GM19023 (cell line): ENCODE data around the gene C1QTNF5.

ENCODE experiments used
- ATAC-seq: cut with Tn5 transposase; IDR thresholded peaks from one replicate; pipeline ENCODE4 v1.9.1; 2021; ENCODE audit warnings: mild to moderate bottlenecking, moderate library complexity; ENCODE audit not compliant: unreplicated experiment

The C1QTNF5 gene

DNA sequence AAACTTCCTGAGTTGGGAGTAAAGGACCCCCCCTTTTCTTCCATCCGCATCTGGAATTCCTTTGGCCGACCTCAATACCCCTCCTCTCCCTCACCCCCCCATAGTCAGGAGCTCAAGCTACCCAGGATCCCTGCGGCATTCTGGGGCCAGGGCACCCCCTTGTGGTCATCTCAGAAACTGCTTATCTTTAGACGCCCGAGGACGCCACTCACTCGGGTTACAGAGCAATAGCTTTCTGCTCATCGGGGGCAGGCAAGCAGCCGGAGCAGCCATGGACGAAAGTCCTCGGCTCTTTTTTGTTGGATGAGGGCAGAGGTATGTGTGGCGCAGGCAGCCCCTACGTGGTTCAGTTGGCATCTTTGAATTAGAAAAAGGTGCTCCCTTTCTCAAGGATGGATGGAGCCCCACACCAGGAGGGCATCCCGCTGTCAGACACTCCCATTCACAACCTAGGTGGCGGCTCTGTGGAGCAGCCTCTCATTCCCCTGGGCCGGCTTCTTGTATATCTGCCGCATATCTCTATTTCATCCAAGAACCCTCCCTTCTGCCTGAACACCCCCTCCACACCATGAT is 2.3 kb downstream of the C1QTNF5 start:
- ATAC-seq = no peak

DNA sequence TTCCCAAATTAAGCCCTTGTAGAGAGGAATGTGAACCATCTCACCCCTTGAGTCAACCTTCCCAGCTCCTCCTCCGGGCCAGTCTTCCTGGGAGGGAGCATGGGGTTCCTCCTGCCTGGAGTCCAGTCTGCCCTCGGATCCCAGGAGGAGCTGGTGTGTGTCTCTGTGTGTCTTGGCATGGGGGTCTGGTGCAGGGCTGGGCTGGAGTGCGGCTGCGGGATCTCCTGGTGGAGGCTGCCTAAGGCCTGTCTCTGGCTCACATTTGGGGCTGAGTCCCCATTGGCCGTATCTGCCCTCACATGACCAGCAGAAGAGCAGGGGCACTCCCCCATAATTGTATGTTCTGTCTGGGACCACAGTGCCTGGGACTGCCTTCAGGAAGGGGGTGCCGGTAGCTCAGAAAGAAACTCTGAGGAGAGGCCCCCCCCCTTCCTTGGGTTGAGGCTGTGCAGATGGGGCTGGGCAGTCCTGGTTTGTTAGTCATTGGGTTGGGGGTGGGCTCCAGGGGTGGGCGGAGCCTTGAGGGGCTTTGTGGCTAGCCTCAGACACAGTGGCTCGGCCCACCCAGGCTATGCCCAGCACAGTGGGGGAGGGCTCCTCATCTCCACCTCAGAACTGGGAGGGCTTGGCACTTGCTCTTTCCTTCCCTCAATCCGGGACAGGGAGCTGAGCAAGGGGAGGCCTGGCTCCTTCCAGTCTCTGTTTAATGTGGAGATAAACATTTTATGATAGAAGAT is 2.9 kb downstream of the C1QTNF5 start:
- ATAC-seq = no peak

DNA sequence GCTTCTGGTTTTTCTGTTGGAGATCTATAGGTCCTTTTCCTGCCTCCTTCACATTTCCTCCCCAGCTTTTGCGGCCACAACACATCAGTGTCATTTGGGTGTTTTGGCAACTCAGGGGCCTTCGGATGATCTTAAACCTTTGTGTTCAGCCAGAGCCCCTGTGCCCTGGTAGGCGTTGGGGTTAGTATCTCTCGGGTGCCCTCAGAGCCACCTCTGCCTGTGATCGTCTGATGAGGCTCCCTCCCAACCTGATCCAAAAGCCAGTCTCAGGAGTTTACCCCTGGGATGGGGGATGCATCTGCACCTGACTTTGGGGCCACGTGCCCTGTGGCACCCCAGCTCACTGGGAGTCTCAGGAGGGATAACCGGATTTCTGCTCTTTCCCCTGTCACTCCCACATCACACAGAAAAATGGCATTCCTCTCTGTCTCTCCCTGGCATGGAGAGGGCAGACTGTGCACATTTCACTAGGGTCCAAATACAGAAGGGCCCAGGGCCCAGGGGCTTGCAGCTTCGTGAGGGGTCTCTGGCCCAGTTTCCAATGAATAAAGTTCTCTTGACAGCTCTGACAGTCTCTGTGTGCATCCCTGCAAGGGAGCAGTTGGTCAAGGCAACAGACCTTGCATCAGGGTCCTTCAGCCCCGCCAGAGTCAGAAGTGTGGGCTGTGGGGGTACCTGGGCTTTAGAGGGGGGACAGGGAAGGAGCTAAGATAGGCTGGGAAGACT is 3.8 kb downstream of the C1QTNF5 start:
- no peak for ATAC-seq

DNA sequence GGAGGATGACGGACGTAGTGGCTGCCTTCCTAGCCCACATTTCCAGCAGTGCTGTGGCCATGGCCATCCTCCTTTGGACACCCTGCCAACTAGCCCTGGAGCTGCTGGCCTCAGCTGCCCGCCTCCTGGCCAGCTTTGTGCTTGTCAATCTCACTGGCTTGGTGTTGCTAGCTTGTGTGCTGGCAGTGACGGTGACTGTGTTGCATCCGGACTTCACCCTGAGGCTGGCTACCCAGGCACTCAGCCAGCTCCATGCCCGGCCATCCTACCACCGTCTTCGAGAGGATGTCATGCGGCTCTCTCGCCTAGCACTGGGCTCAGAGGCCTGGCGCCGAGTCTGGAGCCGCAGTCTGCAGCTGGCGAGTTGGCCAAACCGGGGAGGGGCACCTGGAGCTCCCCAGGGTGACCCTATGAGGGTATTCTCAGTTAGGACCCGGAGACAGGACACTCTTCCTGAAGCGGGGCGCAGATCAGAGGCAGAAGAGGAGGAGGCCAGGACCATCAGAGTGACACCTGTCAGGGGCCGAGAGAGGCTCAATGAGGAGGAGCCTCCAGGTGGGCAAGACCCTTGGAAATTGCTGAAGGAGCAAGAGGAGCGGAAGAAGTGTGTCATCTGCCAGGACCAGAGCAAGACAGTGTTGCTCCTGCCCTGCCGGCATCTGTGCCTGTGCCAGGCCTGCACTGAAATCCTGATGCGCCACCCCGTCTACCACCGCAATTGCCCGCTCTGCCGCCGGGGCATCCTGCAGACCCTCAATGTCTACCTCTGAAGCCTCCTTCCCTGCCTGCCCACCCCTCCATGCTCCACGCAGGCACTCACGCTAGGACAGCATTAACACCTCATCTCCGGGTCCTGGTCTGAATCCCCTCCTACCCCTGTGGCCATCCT is 4.8 kb downstream of the C1QTNF5 start:
- ATAC-seq = no peak

DNA sequence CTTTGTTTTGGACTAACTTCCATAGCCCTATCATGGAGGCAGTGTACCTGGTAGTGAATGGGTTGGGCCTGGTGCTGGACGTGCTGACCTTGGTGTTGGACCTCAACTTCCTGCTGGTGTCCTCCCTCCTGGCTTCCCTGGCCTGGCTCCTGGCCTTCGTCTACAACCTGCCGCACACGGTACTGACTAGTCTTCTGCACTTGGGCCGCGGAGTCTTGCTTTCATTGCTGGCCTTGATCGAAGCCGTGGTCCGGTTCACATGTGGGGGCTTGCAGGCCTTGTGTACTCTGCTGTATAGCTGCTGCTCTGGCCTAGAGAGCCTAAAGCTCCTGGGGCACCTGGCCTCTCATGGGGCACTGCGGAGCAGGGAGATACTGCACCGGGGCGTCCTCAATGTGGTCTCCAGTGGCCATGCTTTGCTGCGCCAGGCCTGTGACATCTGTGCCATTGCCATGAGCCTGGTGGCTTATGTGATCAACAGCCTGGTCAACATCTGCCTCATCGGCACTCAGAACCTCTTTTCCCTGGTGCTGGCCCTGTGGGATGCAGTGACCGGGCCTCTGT is 5.5 kb downstream of the C1QTNF5 start:
- ATAC-seq = no peak

DNA sequence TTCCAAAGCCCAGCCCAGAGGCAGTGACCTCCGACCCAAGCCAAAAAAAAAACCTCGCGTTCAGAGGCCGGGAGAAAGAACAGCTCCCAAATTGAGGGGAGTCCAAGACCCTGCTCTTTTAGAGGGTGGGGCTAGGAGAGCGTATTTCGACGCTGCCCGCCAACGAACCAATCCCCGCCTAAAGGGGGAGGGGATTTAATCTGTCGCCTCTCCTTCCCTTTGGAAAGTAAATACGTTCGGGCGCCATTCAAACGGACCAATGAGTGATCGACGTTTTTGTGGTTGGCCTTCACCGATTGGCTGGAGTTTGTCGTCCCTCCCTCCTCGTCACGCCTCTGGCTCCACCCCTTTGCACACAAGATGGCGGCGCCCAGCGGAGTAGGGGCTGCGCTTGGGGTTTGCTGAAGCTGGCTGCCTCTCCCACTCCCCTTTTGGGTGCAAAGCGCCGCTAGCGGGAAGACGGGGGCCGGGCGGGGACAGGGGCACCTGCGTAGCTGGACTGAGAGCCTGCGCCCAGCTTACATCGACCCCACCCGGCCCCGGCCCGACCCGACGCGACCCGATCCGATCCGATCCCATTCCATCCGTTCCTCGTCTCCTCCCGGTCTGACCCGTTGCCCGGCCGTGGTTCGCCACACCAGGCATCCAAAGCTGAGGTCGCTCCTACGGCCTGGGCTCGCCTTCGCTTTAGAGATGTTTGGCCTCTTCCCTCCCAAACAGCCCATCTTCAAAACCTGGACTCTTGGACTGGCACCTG is 6.3 kb downstream of the C1QTNF5 start, which contains the start of gene RNF26:
TSS of gene RNF26 (plus strand) at position 354 of the 757 bp plus-strand sequence. CDS start 596 bp downstream, outside the sequence.
- ATAC-seq = peak; percentile 92

DNA sequence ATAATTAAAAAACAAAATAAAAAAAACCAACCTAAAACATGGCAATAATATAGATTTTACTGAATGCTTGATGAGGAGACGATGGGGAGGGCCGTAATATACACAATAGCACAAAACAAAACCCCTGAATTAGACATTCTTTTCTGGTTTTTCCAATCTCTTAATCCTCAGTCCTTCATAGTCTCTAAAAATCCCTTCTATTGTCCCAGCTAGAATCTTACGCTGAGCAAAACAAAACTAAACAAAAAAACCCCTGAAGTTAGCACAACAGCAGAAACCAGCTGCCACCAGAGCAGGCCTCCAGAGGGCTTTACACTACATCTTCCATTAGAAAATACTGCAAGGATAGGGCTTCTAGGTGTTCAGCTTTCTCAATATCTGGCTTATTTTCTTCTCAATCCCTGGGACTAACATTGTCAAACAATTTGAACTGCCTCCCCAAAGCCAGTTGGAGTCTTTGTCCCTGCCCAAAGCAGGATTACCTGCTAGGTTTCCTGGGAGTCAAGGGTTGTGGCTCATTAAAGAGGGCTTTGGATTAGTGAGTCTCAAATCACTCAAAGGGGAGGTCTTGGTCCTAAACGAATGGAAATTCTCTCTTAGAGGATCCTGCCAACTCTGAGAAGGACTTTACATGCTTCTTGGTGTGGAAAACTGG is 8.4 kb downstream of the C1QTNF5 start:
- ATAC-seq = no peak

DNA sequence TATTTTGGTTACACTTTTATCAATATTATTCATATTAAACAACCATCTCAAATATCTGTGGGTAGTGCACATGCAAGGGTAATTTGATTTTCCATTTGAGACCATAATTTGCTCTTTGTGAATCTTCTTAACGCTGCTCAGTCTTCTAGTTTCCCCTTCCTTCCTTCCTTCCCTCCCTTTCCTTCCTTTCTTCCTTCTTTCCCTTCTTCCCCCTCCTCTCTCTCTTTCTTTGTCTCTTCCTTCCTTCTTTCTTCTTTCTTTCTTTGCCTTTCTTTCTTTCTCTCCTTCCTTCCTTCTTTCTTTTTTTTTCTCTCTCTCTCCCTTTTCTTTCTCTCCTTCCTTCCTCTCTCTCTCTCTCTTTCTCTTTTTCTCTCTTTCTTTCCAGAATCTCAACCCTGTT is 10.4 kb downstream of the C1QTNF5 start:
- ATAC-seq = no peak

DNA sequence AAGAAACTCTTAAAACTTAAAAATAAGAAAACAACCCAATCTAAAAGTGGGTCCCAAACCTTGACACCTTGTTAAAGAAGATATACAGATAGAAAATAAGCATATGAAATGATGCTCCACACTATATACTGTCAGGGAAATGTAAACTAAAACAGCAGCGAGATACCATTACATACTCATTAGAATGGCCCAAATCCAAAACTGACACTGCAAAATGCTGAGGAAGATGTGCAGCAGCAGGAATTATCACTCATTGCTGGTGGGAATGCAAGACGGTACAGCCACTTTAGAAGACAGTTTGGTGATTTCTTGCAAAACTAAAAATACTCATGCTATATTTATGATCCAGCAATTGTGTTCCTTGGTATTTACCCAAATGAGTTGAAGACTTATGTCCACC is 11.4 kb downstream of the C1QTNF5 start:
- ATAC-seq = no peak

DNA sequence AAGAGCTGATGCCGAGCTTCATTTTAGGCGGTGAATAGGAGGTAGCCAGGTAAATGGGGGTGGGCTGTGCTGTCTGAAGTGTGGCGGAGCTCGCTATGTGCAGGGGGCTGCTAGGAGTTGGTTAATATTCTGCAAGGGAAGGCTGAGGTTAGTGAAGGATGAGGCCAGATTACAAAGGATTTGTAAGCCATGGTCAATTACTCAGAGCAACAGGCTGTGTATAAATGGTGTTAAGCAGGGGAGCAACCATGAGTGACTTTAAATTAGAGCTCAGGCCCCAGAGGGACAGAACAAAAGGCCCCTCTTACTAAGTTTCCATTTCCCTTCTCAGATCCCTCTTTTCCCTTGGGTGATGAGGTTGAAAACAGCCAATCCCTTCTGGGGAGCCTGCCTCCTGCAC is 16.5 kb downstream of the C1QTNF5 start:
- ATAC-seq = no peak

DNA sequence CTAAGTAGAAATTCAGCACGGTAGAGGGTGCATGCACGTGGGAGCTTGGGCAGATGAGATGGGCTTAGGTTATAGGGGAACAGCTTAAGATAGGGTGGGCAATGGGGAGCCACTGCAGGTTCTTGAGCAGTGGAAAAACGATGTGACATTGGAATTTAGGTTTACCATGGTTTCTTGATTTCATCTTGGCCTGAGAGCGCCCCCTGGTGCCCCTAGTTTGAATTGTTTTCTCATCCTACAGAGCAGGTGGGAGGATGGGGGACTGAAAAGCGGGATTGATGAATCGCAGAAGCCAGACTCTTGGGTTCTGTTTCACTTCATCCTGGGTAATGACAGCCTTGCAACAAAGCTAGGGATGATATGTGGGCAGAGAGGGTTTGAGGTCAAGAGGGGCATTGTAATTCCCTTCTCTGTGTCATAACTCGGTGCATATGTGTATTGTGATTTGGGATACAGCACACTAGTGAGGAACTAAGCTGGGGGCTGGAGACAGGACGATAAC is 17.1 kb downstream of the C1QTNF5 start:
- ATAC-seq = no peak

DNA sequence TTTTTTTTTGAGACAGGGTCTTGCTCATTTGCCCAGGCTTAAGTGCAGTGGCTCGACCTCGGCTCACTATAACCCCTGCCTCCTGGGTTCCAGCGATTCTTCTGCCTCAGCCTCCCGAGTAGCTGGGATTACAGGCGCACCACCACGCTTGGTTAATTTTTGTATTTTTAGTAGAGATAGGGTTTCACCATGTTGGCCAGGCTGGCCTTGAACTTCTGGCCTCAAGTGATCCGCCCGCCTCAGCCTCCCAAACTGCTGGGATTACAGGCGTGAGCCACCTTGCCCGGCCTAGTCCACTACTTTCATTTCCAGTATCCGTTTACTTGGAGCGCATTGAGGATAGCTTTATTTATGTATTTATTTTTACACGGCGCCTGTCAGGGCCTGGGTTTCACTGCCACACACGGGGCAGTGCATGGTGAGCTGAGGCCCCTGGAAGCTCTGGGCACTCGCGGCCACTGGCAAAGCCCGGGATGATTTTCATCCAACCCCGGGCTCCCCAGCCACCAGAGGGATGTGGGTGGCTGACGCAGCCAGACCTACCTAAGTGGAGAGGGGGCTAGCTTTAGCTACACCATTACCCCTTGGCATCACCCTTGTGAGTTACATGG is 17.7 kb downstream of the C1QTNF5 start:
- no peak for ATAC-seq

DNA sequence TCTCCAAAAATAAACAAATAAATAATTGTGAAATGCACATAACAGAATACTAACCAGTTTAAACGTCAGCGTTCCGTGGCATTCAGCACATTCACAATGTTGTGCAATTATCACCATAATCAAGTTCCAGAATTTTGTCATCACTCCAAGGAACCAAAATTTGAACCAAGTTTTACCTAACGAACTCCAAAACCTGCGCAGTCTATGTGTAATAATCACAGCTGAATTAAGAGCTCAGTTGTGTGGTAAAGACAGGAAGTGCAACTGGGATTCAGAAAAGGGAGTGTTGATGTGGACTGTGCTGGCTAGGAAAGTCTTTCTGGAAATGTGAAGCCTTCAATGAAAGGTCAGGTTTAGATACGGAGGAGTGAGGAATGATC is 18.3 kb downstream of the C1QTNF5 start:
- no peak for ATAC-seq

DNA sequence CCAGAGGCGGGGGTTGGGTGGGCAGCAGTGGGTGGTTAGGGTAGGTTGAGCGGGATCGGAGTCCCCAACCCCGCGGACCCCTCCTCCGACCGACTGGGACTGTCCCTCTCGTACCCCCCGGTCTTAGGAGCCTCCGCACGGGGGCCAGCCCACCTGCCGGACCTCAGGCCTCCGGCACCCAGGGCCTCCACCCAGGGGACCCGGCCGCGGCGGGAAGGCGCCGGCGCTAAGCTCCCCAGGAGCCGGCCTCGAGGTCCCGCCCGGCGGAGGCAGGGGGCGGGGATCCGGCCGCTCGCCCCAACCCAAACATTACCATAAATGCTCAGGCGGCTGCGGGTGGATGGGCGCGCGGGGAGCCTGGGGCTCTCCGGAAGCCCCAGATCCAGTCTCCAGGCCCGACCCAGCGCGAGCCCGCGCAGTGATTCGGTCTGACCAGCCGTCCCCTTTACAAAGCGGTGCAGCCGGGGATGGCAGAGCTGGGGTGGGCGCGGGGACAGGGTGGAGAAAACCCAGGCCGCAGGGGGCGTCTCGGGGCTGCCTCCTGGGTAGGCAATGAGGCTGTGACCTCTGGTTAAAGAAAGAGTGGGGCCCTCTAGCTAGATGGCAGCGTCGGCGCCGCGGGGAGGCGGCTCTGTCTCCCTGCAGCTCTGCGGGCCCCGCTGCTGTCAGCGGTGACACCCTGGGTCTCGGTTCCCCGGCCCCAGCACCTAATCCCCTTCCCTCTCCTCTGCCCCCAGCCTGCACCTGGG is 19.7 kb downstream of the C1QTNF5 start:
- ATAC-seq = peak; percentile 42

DNA sequence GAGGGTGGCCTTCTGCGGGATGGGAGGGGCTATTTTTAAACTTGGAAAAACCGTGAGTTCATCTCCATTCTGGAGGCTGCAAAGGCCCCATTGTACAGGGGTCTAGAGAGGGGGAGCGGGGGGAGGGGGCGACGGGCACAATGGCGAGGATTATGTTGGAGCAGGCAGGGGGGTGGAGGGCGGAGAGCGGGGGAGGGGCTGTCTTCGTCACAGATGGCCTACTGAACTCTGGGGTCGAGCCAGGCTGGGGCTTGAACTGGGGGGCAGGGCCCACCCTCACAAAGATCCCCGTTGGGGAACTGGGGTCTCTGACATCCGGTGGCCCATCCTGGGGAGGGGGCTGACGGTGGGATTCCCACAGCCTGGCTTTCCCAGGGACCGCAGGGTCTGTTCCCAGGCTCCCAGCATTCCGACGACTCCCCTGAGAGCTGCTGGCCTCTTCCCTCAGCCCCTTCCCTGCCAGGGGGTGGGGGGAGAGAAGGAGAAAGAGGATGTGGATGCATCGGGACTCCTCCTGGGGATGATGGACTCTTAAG is 20.4 kb downstream of the C1QTNF5 start:
- ATAC-seq = no peak

DNA sequence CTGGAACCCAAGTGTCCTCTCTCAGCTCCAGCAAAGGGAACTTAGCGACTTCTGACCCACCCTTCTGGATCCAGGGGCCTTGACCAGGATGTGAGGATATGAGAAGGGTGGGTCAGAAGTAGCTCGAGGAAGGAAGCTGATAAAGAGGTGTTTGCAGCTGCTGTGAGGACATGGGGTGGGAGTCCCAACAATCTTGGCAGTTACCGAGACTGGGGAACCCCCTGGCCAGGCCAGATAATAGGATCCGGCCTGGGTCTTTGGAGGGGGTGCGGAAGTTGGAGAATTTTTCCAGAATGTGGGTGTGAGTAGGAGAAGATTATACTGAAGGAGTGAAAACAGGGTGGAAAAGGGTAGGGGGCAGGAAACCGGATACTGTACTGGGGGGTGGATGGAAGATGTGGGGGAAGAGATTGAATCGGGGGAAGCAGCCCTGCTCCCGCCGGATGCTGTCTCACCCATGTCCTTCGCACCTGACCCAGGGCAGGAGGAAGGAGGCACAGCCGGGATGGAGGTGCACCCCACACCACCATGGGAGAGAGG is 20.9 kb downstream of the C1QTNF5 start:
- no peak for ATAC-seq

DNA sequence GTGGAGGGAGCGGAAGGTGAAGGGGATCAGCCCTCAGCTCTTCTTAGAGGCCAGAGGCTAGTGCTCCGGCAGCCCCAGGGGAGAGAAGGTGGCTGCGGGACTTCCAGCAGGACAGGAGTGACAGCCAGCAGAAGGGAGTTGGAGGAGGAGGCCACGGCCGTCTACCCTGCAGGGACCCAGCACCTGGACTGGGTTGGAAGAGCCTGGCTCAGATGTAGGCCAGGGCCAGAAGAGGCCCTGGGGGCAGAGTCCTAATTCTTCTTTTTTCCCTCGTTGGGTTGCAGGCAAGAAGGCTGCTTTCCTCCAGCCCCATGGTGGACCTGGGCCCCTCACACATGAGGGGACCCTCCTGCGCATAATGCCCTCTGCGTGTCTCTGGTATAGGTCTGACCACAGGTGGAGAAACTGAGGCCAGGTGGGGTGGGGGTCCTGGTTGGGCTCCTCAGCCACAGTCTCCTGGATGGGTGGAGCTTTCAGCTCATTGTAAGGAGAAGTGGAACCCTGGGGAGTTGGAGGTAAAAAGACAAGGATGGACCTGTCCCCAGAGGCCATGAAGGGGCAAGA is 21.5 kb downstream of the C1QTNF5 start:
- ATAC-seq = no peak
